Measurements from ENCODE around the gene TMEM179.

Gene TMEM179

GRCh38 chr14:104546591-104547309, 57.8 kb downstream of the TMEM179 start:
- ATAC-seq: no peak
- no peak for TF ChIP-seq SNAI2 (CRISPR knock-in tag; IDR thresholded peaks at IDR 0.05)
- TF ChIP-seq OSR1 (CRISPR knock-in tag; IDR thresholded peaks at IDR 0.05): no peak
- TF ChIP-seq ZC3H10 (CRISPR knock-in tag; IDR thresholded peaks at IDR 0.05): no peak
- TF ChIP-seq CSDC2 (CRISPR knock-in tag; IDR thresholded peaks at IDR 0.05): no peak
- TF ChIP-seq TOX (CRISPR knock-in tag; IDR thresholded peaks at IDR 0.05; ENCODE audit: borderline replicate concordance): no peak
- TF ChIP-seq TSHZ2 (CRISPR knock-in tag; IDR thresholded peaks at IDR 0.05): no peak
- no peak for TF ChIP-seq ARNTL (CRISPR knock-in tag; IDR thresholded peaks at IDR 0.05; ENCODE audit: borderline replicate concordance, low read depth)
- no peak for TF ChIP-seq ZNF70 (CRISPR knock-in tag; IDR thresholded peaks at IDR 0.05)
- TF ChIP-seq ISL1 (CRISPR knock-in tag; IDR thresholded peaks at IDR 0.05): no peak
- no peak for TF ChIP-seq ESRRG (CRISPR knock-in tag; IDR thresholded peaks at IDR 0.05)
- no peak for TF ChIP-seq GLIS3 (CRISPR knock-in tag; IDR thresholded peaks at IDR 0.05)
- TF ChIP-seq ZFP30 (CRISPR knock-in tag; IDR thresholded peaks at IDR 0.05): no peak
- no peak for TF ChIP-seq BACH2 (CRISPR knock-in tag; IDR thresholded peaks at IDR 0.05; ENCODE audit: borderline replicate concordance)
- no peak for TF ChIP-seq ZNF565 (CRISPR knock-in tag; conservative IDR thresholded peaks at IDR 0.05; ENCODE audit: low read depth)

GRCh38 chr14:104545942-104546501, 58.5 kb downstream of the TMEM179 start:
- ATAC-seq: no peak
- TF ChIP-seq ISL1 (CRISPR knock-in tag; IDR thresholded peaks at IDR 0.05) (no peak), GLIS3 (CRISPR knock-in tag; IDR thresholded peaks at IDR 0.05) (no peak), TOX (CRISPR knock-in tag; IDR thresholded peaks at IDR 0.05; ENCODE audit: borderline replicate concordance) (no peak), PPARA (CRISPR knock-in tag; IDR thresholded peaks at IDR 0.05; ENCODE audit: borderline replicate concordance) (no peak)

- TF ChIP-seq GLIS3 (CRISPR knock-in tag; IDR thresholded peaks at IDR 0.05) (no peak), CSDC2 (CRISPR knock-in tag; IDR thresholded peaks at IDR 0.05) (no peak), PATZ1 (CRISPR knock-in tag; IDR thresholded peaks at IDR 0.05; ENCODE audit: borderline replicate concordance) (no peak)
- ATAC-seq: no peak
Observed at GRCh38 chr14:104545151-104545941, 59.2 kb downstream of the TMEM179 start.

- no peak for TF ChIP-seq OSR1 (CRISPR knock-in tag; IDR thresholded peaks at IDR 0.05)
- no peak for TF ChIP-seq ZFP3 (CRISPR knock-in tag; IDR thresholded peaks at IDR 0.05)
- no peak for TF ChIP-seq ARNTL (CRISPR knock-in tag; IDR thresholded peaks at IDR 0.05; ENCODE audit: borderline replicate concordance, low read depth)
- TF ChIP-seq CREB5 (CRISPR knock-in tag; IDR thresholded peaks at IDR 0.05; ENCODE audit: low read depth): no peak
- no peak for TF ChIP-seq BACH2 (CRISPR knock-in tag; IDR thresholded peaks at IDR 0.05; ENCODE audit: borderline replicate concordance)
- no peak for TF ChIP-seq PPARA (CRISPR knock-in tag; IDR thresholded peaks at IDR 0.05; ENCODE audit: borderline replicate concordance)
- TF ChIP-seq ZNF70 (CRISPR knock-in tag; IDR thresholded peaks at IDR 0.05): no peak
- no peak for TF ChIP-seq ISL1 (CRISPR knock-in tag; IDR thresholded peaks at IDR 0.05)
- ATAC-seq: no peak
Observed at GRCh38 chr14:104544362-104544961, 60.1 kb downstream of the TMEM179 start.

All from SK-N-SH treated with all-trans-retinoic acid at 6 μM for 48 hours (cell line).